Activated CD8-positive, alpha-beta memory T cell treated with anti-CD3 and anti-CD28 coated beads for 24 hours (primary cell): ENCODE measurements around the gene DNAJC6.
"Not testable (repeated sequence)": the region's sequence is repeated elsewhere in the genome, so short reads cannot be mapped to it uniquely, and the experiment has no call there.

ENCODE experiments used
- DNase-seq: peaks from one replicate; pipeline ENCODE4 v3.0.0-alpha.2; 2020

Gene DNAJC6

GRCh38 chr1:65360648-65361047 is 51.3 kb downstream of the DNAJC6 start:
- DNase-seq: no peak

GRCh38 chr1:65362545-65362944 is 53.2 kb downstream of the DNAJC6 start:
- DNase-seq: no peak

GRCh38 chr1:65363484-65363883 is 54.1 kb downstream of the DNAJC6 start:
- no peak for DNase-seq

- DNase-seq: no peak
Measured at GRCh38 chr1:65368403-65368802, 59.1 kb downstream of the DNAJC6 start.

- no peak for DNase-seq
Measured at GRCh38 chr1:65371544-65371943, 62.2 kb downstream of the DNAJC6 start.

GRCh38 chr1:65372557-65372956 is 63.2 kb downstream of the DNAJC6 start:
- DNase-seq: no peak

GRCh38 chr1:65377496-65378246 is 68.3 kb downstream of the DNAJC6 start:
- DNase-seq: no peak

- DNase-seq: no peak
Measured at GRCh38 chr1:65378247-65378946, 69.1 kb downstream of the DNAJC6 start.

- DNase-seq: not testable (repeated sequence)
Measured at GRCh38 chr1:65384426-65384825, 75.1 kb downstream of the DNAJC6 start.

- DNase-seq: no peak
Measured at GRCh38 chr1:65386439-65386838, 77.1 kb downstream of the DNAJC6 start.

GRCh38 chr1:65387821-65388220 is 78.5 kb downstream of the DNAJC6 start:
- DNase-seq: no peak

GRCh38 chr1:65388908-65389695 is 79.8 kb downstream of the DNAJC6 start:
- DNase-seq: no peak

- DNase-seq: no peak
Measured at GRCh38 chr1:65392497-65392896, 83.2 kb downstream of the DNAJC6 start.

GRCh38 chr1:65393347-65393746 is 84.0 kb downstream of the DNAJC6 start:
- no peak for DNase-seq

GRCh38 chr1:65393928-65394327 is 84.6 kb downstream of the DNAJC6 start:
- no peak for DNase-seq

GRCh38 chr1:65395887-65396612 is 86.7 kb downstream of the DNAJC6 start:
- DNase-seq: no peak

- no peak for DNase-seq
Measured at GRCh38 chr1:65398083-65398482, 88.7 kb downstream of the DNAJC6 start.

- DNase-seq: no peak
Measured at GRCh38 chr1:65399003-65399402, 89.7 kb downstream of the DNAJC6 start.

- DNase-seq: no peak
Measured at GRCh38 chr1:65401612-65402011, 92.3 kb downstream of the DNAJC6 start.

- no peak for DNase-seq
Measured at GRCh38 chr1:65404941-65405340, 95.6 kb downstream of the DNAJC6 start.

- no peak for DNase-seq
Measured at GRCh38 chr1:65407877-65408276, 98.5 kb downstream of the DNAJC6 start.

- no peak for DNase-seq
Measured at GRCh38 chr1:65409314-65409713, 100.0 kb downstream of the DNAJC6 start.

GRCh38 chr1:65409816-65410326 is 100.5 kb downstream of the DNAJC6 start:
- DNase-seq: no peak
